DND-41 (cell line): ENCODE results near the gene FAM83B.
"Not testable (repeated sequence)": the region's sequence is repeated elsewhere in the genome, so short reads cannot be mapped to it uniquely, and the experiment has no call there.

Source experiments
- CTCF ChIP-seq: IDR thresholded peaks from 2 replicates; pipeline ENCODE4 v1.5.1; 2012; ENCODE audit warnings: borderline replicate concordance, low read length, moderate library complexity, mild to moderate bottlenecking; ENCODE audit not compliant: poor library complexity, severe bottlenecking; ENCODE audit errors: extremely low read depth
- EZH2 ChIP-seq: IDR thresholded peaks from 3 replicates; pipeline ENCODE4 v1.6.1; 2012; ENCODE audit warnings: borderline replicate concordance, low read depth, mild to moderate bottlenecking, moderate library complexity, low read length, inconsistent platforms; ENCODE audit not compliant: severe bottlenecking

GRCh38 chr6:54961372-54961771 lies 114.8 kb downstream of the FAM83B start:
- not testable (repeated sequence) for TF ChIP-seq CTCF, EZH2
